ENCODE measurements around the gene CASP3. TPM values are rescaled to one million over a fixed set of nuclear protein-coding genes. Genes with fewer than 3 reads are reported as not detected.
"Not testable (repeated sequence)": the region's sequence is repeated elsewhere in the genome, so short reads cannot be mapped to it uniquely, and the experiment has no call there.

The CASP3 gene
- total and polyA plus RNA-seq, 2 donors (not counting 1 experiment from before 2014, with no cell fraction given) = 26.4 to 41.1 TPM

DNA sequence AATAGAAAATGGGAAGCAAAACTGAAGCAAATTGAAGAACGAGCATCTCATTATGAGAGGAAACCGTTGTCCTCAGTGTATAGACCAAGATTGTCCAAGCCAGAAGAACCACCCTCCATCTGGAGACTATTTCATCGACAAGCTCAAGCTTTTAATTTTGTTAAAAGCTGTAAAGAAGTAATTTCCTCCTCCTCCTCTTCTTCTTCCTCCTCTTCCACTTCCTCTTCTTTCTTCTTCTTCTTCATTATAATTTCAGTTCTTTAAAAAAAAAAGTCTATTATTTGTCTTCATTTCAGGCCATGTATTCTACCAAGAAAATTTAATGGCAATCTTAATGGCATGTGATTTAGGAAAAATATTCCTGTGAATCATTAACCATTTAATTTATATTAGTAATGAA, 7.9 kb upstream of the CASP3 start:
- DNase-seq (ENCODE audit: low read depth in 2 of 2) = no peak
- no peaks in the 10 kb centered on the region for H3K9me3 ChIP-seq (ENCODE audit: control insufficient read depth, insufficient read depth, low read depth, low read length)
- H3K9ac ChIP-seq (ENCODE audit: insufficient read depth, low read length) = no peak overlapping the region
- no peaks in the 10 kb centered on the region for H3K36me3 ChIP-seq (ENCODE audit: control insufficient read depth, insufficient read depth, low read length)
- no peak for TF ChIP-seq CTCF (conservative IDR thresholded peaks at IDR 0.05 in 1 of 2, IDR thresholded peaks at IDR 0.05 in 1 of 2; ENCODE audit: low read depth in 1 of 2, low read length in 2 of 2)
- H2AFZ ChIP-seq (ENCODE audit: low read length) = no peak overlapping the region
- H4K20me1 ChIP-seq (ENCODE audit: control insufficient read depth, extremely low read depth, insufficient read depth, low read length) = no peaks in the 10 kb centered on the region
- H3K79me2 ChIP-seq (ENCODE audit: control insufficient read depth, insufficient read depth, low read length) = no peaks in the 10 kb centered on the region
- no peaks in the 10 kb centered on the region for H3K4me1 ChIP-seq (ENCODE audit: control insufficient read depth, extremely low read depth, insufficient read depth, low read length)
- no peak overlapping the region for H3K4me3 ChIP-seq (replicated peaks in 1 of 4; ENCODE audit: control extremely low read depth in 1 of 4, insufficient read depth in 1 of 4, low read depth in 3 of 4, low read length in 4 of 4)
- H3K27ac ChIP-seq (ENCODE audit: insufficient read depth, low read length) = no peak overlapping the region
- no peaks in the 10 kb centered on the region for H3K27me3 ChIP-seq (ENCODE audit: control insufficient read depth, insufficient read depth, low read length)
- no peak overlapping the region for H3K4me2 ChIP-seq (ENCODE audit: extremely low read depth, insufficient read depth, low read length)

GRCh38 chr4:184655889-184656869, 6.9 kb upstream of the CASP3 start:
- Histone ChIP-seq H3K79me2 (ENCODE audit: control insufficient read depth, insufficient read depth, low read length) (no peaks in the 10 kb centered on the region), H3K4me3 (replicated peaks in 1 of 4; ENCODE audit: control extremely low read depth in 1 of 4, insufficient read depth in 1 of 4, low read depth in 3 of 4, low read length in 4 of 4) (no peak overlapping the region), H3K27me3 (ENCODE audit: control insufficient read depth, insufficient read depth, low read length) (no peaks in the 10 kb centered on the region), H3K9ac (ENCODE audit: insufficient read depth, low read length) (no peak overlapping the region), H2AFZ (ENCODE audit: low read length) (no peak overlapping the region), H3K4me2 (ENCODE audit: extremely low read depth, insufficient read depth, low read length) (no peak overlapping the region), H3K9me3 (ENCODE audit: control insufficient read depth, insufficient read depth, low read depth, low read length) (no peaks in the 10 kb centered on the region), H4K20me1 (ENCODE audit: control insufficient read depth, extremely low read depth, insufficient read depth, low read length) (no peaks in the 10 kb centered on the region), H3K36me3 (ENCODE audit: control insufficient read depth, insufficient read depth, low read length) (no peaks in the 10 kb centered on the region), H3K4me1 (ENCODE audit: control insufficient read depth, extremely low read depth, insufficient read depth, low read length) (no peaks in the 10 kb centered on the region), H3K27ac (ENCODE audit: insufficient read depth, low read length) (no peak overlapping the region)
- no peak for DNase-seq (ENCODE audit: low read depth in 2 of 2)
- TF ChIP-seq EZH2 (IDR thresholded peaks at IDR 0.05; ENCODE audit: low read length, missing control alignments) (no peak), CTCF (conservative IDR thresholded peaks at IDR 0.05 in 1 of 2, IDR thresholded peaks at IDR 0.05 in 1 of 2; ENCODE audit: low read depth in 1 of 2, low read length in 2 of 2) (no peak)

DNA sequence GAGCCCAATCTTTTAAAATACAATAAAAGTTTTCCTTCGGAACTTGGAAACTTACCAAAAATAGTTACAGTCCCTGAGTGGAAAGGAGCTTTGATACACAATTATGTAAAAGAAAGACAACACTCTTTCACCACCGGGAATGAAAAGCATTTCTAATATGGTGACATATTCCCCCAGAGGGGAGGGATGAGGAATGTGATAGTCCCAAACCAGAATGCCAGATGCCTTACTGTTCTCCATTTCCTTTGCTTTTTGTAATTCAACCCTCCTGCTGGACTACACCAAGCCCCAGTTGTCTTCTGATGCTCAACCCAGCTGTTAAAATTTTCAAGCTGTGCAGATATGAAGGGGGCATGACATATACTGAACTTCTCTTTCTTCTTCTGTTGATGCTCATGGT, 4.4 kb upstream of the CASP3 start:
- Histone ChIP-seq H3K79me2 (ENCODE audit: control insufficient read depth, insufficient read depth, low read length) (peaks cover 8% of the 10 kb centered on the region), H3K4me1 (ENCODE audit: control insufficient read depth, extremely low read depth, insufficient read depth, low read length) (peaks cover 7% of the 10 kb centered on the region), H3K36me3 (ENCODE audit: control insufficient read depth, insufficient read depth, low read length) (no peaks in the 10 kb centered on the region), H4K20me1 (ENCODE audit: control insufficient read depth, extremely low read depth, insufficient read depth, low read length) (no peaks in the 10 kb centered on the region), H2AFZ (ENCODE audit: low read length) (no peak overlapping the region), H3K4me3 (replicated peaks in 1 of 4; ENCODE audit: control extremely low read depth in 1 of 4, insufficient read depth in 1 of 4, low read depth in 3 of 4, low read length in 4 of 4) (no peak overlapping the region), H3K27me3 (ENCODE audit: control insufficient read depth, insufficient read depth, low read length) (no peaks in the 10 kb centered on the region), H3K27ac (ENCODE audit: insufficient read depth, low read length) (no peak overlapping the region), H3K9me3 (ENCODE audit: control insufficient read depth, insufficient read depth, low read depth, low read length) (no peaks in the 10 kb centered on the region), H3K4me2 (ENCODE audit: extremely low read depth, insufficient read depth, low read length) (no peak overlapping the region), H3K9ac (ENCODE audit: insufficient read depth, low read length) (no peak overlapping the region)
- TF ChIP-seq EZH2 (IDR thresholded peaks at IDR 0.05; ENCODE audit: low read length, missing control alignments) (no peak), CTCF (conservative IDR thresholded peaks at IDR 0.05 in 1 of 2, IDR thresholded peaks at IDR 0.05 in 1 of 2; ENCODE audit: low read depth in 1 of 2, low read length in 2 of 2) (no peak)
- peak in 1 of 2 donors; percentile 52 for DNase-seq (ENCODE audit: low read depth in 2 of 2)

- not testable (repeated sequence) for H2AFZ ChIP-seq (ENCODE audit: low read length)
Measured at GRCh38 chr4:184652681-184653080, 3.4 kb upstream of the CASP3 start.

More at GRCh38 chr4:184652681-184653080, 3.4 kb upstream of the CASP3 start:
- not testable (repeated sequence) for H3K9me3 ChIP-seq (ENCODE audit: control insufficient read depth, insufficient read depth, low read depth, low read length); H3K4me2 ChIP-seq (ENCODE audit: extremely low read depth, insufficient read depth, low read length); H3K27me3 ChIP-seq (ENCODE audit: control insufficient read depth, insufficient read depth, low read length); DNase-seq (ENCODE audit: low read depth in 2 of 2); H3K4me1 ChIP-seq (ENCODE audit: control insufficient read depth, extremely low read depth, insufficient read depth, low read length); H3K4me3 ChIP-seq (replicated peaks in 1 of 4; ENCODE audit: control extremely low read depth in 1 of 4, insufficient read depth in 1 of 4, low read depth in 3 of 4, low read length in 4 of 4); H3K27ac ChIP-seq (ENCODE audit: insufficient read depth, low read length); H3K9ac ChIP-seq (ENCODE audit: insufficient read depth, low read length); H3K36me3 ChIP-seq (ENCODE audit: control insufficient read depth, insufficient read depth, low read length); H4K20me1 ChIP-seq (ENCODE audit: control insufficient read depth, extremely low read depth, insufficient read depth, low read length)
- H3K79me2 ChIP-seq (ENCODE audit: control insufficient read depth, insufficient read depth, low read length) = peaks cover 17% of the 10 kb centered on the region
